Ishikawa (cell line): ENCODE data around the gene TPPP2.

Experiments used
- CEBPB ChIP-seq: IDR thresholded peaks from 2 replicates; pipeline ENCODE4 v1.6.1; 2012
- CREB1 ChIP-seq: IDR thresholded peaks from 2 replicates; pipeline ENCODE4 v1.6.1; 2012; ENCODE audit warnings: low read depth
- EGR1 ChIP-seq: IDR thresholded peaks from 2 replicates; pipeline ENCODE4 v1.6.1; 2012
- EP300 ChIP-seq: IDR thresholded peaks from 2 replicates; pipeline ENCODE4 v1.6.1; 2012; ENCODE audit warnings: borderline replicate concordance
- FOXM1 ChIP-seq: IDR thresholded peaks from 2 replicates; pipeline ENCODE4 v1.6.1; 2012; ENCODE audit warnings: low read depth, borderline replicate concordance
- MAX ChIP-seq: IDR thresholded peaks from 2 replicates; pipeline ENCODE4 v1.6.1; 2012
- NFIC ChIP-seq: IDR thresholded peaks from 2 replicates; pipeline ENCODE4 v1.6.1; 2012
- RAD21 ChIP-seq: IDR thresholded peaks from 2 replicates; pipeline ENCODE4 v1.6.1; 2012; ENCODE audit warnings: low read depth
- REST ChIP-seq: IDR thresholded peaks from 2 replicates; pipeline ENCODE4 v1.6.1; 2012; ENCODE audit warnings: low read depth, mild to moderate bottlenecking
- TAF1 ChIP-seq: IDR thresholded peaks from 2 replicates; pipeline ENCODE4 v1.6.1; 2012; ENCODE audit warnings: low read depth, mild to moderate bottlenecking
- TCF12 ChIP-seq: IDR thresholded peaks from 2 replicates; pipeline ENCODE4 v1.6.1; 2012; ENCODE audit warnings: low read depth
- TEAD4 ChIP-seq: IDR thresholded peaks from 2 replicates; pipeline ENCODE4 v1.6.1; 2012
- USF1 ChIP-seq: IDR thresholded peaks from 2 replicates; pipeline ENCODE4 v1.6.1; 2012
- YY1 ChIP-seq: IDR thresholded peaks from 2 replicates; pipeline ENCODE4 v1.6.1; 2012; ENCODE audit warnings: low read depth
- ZBTB7A ChIP-seq: IDR thresholded peaks from 2 replicates; pipeline ENCODE4 v1.6.1; 2012; ENCODE audit warnings: low read depth

The TPPP2 gene

GRCh38 chr14:21023174-21023573 lies 6.8 kb upstream of the TPPP2 start:
- no peak for TF ChIP-seq TEAD4
- TF ChIP-seq TCF12, result no peak
- TF ChIP-seq ZBTB7A, result no peak
- no peak for TF ChIP-seq MAX
- TF ChIP-seq USF1, result no peak
- no peak for TF ChIP-seq EGR1
- no peak for TF ChIP-seq REST
- no peak for TF ChIP-seq YY1
- TF ChIP-seq CREB1, result no peak
- TF ChIP-seq NFIC, result no peak
- no peak for TF ChIP-seq TAF1
- no peak for TF ChIP-seq EP300
- no peak for TF ChIP-seq CEBPB
- TF ChIP-seq FOXM1, result no peak

GRCh38 chr14:21023817-21024584 lies 6.0 kb upstream of the TPPP2 start:
- TF ChIP-seq TCF12 (no peak), USF1 (no peak), RAD21 (no peak), EP300 (no peak), TEAD4 (no peak), CEBPB (no peak), ZBTB7A (no peak), CREB1 (no peak), MAX (no peak), REST (no peak), EGR1 (no peak), YY1 (no peak), TAF1 (no peak)

- TF ChIP-seq ZBTB7A, result 0 out of 2 replicates have a peak, but pooled peaks have one; percentile 38
- peak; percentile 37; the same call in 1 of the 2 replicates for TF ChIP-seq TAF1
- no peak for TF ChIP-seq CEBPB
- TF ChIP-seq MAX, result peak; percentile 8; the same call in 1 of the 2 replicates
- TF ChIP-seq EP300, result peak; percentile 39; the same call in 1 of the 2 replicates
- peak; percentile 42; the same call in 1 of the 2 replicates for TF ChIP-seq EGR1
- TF ChIP-seq RAD21, result no peak
Observed at GRCh38 chr14:21024585-21025370, 5.2 kb upstream of the TPPP2 start, which contains the start of gene NDRG2. Gene NDRG2 (minus strand): TSS chr14:21025061. CDS start chr14:21023315, 1,746 bp downstream.

- TF ChIP-seq REST (no peak), EGR1 (no peak), FOXM1 (no peak), TCF12 (no peak), CEBPB (no peak), ZBTB7A (no peak; the same call in 1 of the 2 replicates), TEAD4 (no peak), MAX (no peak), RAD21 (no peak), YY1 (no peak), TAF1 (no peak), EP300 (no peak), USF1 (no peak), CREB1 (no peak), NFIC (no peak)
Observed at GRCh38 chr14:21025371-21026273, 4.4 kb upstream of the TPPP2 start.
